ENCODE data around the gene ANKRD62. TPM values are rescaled to one million over a fixed set of nuclear protein-coding genes. Genes with fewer than 3 reads are reported as not detected.
"Not testable (repeated sequence)": the region's sequence is repeated elsewhere in the genome, so short reads cannot be mapped to it uniquely, and the experiment has no call there.

Gene ANKRD62
- total RNA-seq, 1 experiment from 2014 or later = not detected

DNA sequence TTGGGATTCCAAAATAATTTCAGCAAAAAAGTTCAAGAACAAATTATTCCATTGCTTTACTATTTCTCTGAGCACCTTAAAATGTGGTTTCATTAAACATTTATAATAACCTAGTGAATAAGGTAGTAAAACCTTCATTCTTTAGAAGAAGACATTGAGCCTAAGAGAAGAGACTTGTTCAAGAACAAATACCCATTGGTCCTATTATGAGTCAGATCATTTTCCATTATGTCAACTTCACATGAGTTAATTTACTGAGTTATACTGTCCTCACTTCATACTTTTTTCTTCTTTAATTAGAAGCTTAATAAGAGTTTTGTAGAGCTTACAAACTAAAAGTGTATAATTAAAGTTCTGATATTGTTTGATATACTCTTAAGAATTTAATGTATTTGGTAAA is 5.5 kb downstream of the ANKRD62 start:
- DNase-seq (ENCODE audit: low read depth) = no peak

DNA sequence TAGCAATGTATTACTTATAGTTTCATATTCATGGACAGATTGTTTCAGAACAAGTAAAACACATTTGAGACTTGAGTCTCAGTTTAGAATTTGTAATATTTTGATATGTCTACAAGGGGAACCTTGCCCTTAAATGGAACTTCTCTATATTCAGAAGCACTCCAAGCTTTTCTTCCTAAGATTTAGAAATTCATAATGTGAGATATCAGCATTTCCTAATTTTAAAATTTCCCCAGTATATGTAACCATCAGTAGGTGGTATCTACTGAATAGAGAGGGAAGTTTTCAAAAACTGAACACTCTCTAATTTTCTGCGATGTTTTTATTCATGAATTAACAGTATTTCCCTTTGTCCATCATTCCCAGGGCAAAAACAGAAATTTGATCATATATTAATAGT is 7.6 kb downstream of the ANKRD62 start:
- no peak for DNase-seq (ENCODE audit: low read depth)

DNA sequence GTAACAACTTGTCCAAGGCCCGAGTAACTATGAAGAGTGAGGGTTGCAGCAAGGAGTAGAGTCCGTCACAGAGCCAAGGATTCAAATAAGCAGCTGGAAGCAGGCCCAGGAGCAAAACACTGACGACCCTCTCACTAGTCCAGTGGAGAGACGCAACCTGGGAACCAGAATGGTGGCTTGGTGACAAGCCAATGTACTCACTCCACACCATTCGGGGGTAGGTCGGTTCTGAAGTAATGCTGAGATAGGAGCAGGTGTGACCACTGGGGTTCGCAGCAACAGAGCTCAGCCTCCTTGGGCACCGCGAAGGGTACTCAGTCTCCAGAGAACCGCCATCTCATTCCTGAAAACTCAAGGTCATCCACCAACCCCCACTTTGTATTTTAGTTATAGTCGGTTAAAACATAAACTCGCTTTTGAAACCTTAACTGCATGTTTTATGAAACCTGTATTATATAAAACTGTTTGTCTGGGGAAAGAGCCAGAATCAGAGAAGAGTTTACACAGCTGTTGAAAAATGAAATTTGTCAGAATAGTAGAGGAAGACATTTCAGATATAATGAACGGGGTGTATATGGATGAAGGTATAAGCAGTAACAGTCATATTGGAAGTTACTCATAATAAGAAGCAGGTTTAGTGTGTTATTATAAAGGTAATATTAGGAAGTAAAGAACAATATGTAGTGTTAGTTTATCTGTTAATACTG is 8.6 kb downstream of the ANKRD62 start:
- no peak for DNase-seq (ENCODE audit: low read depth)

DNA sequence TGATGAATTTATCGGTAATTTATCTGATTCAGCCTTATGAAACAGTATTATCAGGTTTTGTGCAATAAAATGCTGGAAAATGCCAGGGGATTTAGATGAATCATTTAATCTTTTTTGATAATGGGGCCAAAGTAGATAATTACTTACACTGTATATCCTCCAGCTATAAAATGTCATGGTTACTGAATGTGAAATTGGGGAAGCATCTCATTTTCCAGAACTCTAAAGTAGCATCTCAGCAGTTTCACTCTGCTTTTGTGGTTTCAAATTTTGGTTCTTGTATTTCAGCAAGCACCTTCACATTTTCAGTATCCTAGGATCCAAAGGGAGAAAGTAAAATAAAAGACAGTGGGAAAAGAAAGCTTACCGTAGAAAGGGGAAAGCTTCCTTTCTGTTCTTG is 12.8 kb downstream of the ANKRD62 start:
- DNase-seq (ENCODE audit: low read depth) = no peak

DNA sequence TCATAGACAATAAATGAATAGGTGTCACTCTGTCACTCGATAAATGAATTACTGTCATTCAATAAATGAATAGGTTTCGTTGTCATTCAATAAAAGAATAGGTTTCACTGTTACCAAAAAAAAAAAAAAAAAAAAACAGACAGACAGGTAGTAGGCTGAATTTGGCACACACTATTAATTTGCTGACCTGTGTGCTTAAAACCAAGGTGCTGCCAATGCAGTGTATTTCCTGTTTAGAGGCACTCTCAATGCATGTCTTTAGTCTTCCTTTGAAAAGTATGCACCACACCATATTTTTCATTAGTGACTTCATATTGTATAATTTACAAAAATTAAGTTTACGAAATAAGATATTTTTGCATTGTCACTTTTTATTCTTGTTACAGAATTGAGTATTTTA is 16.2 kb downstream of the ANKRD62 start:
- no peak for DNase-seq (ENCODE audit: low read depth)

DNA sequence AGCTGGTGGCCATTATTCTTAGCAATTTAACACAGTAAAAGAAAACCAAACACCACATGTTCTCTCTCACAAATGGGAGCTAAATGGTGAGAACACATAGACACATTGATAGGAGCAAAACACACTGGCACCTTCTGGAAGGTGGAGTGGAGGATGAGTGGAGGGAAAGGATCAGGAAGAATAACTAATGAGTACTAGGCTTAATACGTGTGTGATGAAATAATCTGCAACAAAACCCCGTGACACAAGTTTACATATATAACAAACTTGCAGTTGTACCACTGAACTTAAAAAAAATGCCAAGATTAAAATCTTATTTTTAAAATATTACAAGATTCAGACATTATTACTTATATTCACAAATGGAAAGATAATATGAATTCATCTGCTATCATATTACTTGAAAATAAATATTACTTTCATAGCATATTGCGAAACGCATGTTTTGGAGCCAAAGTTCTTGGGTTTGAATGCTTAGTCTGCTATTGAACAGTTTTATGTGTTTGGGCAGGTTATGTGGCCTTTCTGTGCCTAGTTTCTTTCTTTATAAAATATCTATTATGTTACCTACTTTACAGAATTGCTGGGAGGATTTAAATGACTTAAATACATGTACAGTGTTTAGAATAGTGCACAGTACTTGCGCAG is 20.5 kb downstream of the ANKRD62 start:
- no peak for DNase-seq (ENCODE audit: low read depth)

DNA sequence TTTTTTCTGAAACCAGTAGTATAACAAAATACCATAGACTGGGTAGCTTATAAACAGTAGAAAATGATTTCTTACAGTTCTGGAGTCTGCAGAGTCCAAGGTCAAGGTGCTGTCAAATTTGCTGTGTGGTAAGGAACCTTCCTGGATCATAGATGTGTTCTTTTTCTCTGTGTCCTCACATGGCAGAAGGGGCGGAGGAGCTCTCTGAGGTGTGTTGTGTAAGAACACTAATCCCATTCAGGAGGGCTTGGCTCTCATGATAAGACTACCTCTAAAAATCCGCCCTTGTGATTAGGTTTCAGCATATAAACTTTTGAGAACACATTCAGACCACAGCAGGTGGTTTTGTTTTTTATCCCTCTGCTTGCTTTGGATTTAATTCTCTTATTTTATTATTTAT is 25.7 kb downstream of the ANKRD62 start:
- no peak for DNase-seq (ENCODE audit: low read depth)

DNA sequence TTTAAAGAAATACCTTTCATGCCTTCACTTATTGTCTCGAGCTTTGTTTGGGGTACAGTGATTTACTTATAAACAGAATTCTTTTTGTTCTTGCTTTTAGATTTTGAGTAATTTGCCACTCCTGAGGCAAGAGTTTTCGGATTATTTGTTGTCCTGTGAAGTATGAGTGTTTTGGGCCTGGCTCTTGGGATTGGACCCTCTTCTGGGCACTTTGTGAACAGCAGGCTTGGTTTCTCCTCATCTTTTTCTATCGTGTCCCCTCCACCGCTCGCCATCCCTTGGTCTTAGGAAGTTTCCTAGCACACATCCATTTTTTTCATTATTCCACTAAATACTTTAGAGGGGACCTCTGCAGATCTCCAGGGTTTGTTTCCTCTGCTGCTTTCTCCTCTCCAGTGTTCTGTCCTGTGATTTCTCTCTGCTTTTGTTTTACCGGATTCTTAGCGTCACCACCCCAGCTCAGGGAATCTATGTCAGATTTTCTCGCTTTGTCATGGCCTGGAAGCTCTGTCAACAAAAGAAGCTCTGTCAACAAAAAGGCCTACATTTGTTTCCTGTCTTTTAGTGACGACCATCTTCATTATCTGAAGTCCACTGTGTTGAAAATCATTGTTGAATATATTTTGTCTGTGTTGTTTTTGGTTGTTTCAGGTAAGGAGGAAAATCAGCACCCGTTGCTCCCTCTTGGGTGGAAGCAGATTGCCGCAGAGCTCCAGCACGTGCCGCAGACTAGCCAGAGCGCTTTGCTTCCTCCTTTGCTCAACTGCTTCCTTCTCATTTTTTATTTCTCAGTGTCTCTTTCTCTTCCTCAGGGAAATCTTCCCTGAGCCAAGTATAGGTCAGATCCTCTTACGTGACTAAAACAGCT is 27.8 kb downstream of the ANKRD62 start:
- DNase-seq (ENCODE audit: low read depth) = peak; percentile 3

DNA sequence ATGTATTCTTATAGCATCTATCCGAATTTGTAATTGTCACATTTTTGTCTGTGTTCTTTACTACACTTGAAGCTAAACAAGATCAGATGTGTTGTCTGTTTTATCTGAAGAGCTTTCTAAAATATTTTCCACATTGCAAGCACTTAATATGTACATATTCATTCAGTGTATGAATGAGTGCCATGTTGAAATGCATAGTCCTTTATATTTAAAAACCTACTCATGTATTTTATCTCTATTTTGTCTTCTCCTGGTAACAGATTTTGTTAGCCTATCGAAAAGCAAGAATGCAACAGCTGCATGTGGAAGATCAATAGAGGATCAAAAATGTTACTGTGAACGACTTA is 28.4 kb downstream of the ANKRD62 start:
- DNase-seq (ENCODE audit: low read depth) = not testable (repeated sequence)

DNA sequence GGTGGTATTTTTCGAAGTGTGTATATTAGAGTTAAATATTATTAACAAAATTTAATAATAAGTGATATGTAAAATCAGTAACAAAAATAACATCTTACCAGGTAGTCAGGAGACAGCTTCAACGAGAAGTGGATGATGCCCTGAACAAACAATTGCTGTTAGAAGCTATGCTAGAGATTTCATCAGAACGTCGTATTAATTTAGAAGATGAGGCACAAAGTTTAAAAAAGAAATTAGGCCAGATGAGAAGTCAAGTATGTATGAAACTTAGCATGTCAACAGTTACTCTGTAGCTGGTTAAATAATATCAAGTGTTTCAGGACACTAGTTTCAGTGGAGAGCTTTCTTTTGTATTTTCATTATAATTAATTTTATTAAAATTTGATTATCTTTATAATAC is 34.0 kb downstream of the ANKRD62 start:
- DNase-seq (ENCODE audit: low read depth) = not testable (repeated sequence)

DNA sequence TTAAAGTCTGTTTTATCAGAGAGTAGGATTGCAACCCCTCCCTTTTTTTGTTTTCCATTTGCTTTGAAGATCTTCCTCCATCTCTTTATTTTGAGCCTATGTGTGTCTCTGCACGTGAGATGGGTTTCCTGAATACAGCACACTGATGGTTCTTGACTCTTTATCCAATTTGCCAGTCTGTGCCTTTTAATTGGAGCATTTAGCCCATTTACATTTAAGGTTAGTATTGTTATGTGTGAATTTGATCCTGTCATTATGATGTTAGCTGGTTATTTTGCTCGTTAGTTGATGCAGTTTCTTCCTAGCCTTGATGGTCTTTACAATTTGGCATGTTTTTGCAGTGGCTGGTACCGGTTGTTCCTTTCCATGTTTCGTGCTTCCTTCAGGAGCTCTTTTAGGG is 45.2 kb downstream of the ANKRD62 start:
- not testable (repeated sequence) for DNase-seq (ENCODE audit: low read depth)

DNA sequence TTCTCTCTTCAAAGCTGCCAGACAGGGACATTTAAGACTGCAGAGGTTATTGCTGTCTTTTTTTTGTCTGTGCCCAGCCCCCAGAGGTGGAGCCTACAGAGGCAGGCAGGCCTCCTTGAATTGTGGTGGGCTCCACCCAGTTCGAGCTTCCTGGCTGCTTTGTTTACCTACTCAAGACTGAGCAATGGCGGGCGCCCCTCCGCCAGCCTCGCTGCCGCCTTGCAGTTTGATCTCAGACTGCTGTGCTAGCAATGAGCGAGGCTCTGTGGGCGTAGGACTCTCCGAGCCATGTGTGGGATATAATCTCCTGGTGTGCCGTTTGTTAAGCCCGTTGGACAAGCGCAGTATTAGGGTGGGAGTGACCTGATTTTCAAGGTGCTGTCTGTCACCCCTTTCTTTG is 47.2 kb downstream of the ANKRD62 start:
- not testable (repeated sequence) for DNase-seq (ENCODE audit: low read depth)

DNA sequence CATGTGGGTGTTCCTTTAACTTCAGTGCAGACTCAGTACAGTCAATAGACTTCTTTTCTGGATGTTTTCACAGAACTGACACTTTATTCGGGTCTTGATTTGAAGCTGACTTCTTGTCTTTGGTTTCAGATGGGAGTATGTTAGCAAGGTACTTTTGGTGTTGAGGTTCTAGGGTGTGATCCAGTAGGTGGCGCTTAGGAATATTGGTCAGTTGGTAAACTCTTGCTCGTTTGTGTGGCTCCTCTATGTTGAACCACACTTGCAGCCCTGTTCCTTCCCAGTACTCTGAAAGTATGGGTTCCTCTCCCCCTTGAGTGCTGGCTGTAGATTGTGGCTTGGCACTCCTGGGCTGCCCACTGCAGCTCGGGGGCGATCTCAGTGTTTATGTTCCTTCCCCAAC is 48.1 kb downstream of the ANKRD62 start:
- not testable (repeated sequence) for DNase-seq (ENCODE audit: low read depth)

DNA sequence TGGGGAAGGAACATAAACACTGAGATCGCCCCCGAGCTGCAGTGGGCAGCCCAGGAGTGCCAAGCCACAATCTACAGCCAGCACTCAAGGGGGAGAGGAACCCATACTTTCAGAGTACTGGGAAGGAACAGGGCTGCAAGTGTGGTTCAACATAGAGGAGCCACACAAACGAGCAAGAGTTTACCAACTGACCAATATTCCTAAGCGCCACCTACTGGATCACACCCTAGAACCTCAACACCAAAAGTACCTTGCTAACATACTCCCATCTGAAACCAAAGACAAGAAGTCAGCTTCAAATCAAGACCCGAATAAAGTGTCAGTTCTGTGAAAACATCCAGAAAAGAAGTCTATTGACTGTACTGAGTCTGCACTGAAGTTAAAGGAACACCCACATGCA is 55.8 kb downstream of the ANKRD62 start:
- DNase-seq (ENCODE audit: low read depth) = not testable (repeated sequence)

DNA sequence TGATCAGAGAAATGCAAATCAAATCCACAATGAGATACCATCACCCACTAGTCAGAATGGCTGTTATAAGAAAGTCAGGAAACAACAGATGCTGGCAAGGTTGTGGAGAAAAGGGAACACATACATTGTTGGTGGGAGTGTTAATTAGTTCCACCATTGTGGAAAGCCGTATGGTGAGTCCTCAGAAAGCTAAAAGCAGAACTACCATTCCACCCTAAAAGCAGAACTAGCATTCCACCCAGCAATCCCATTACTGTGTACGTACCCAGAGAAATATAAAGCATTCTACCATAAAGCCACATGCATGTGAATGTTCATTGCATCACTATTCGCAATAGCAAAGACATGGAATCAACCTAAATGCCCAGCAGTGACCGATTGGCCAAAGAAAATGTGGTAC is 60.7 kb downstream of the ANKRD62 start:
- no peak for DNase-seq (ENCODE audit: low read depth)

DNA sequence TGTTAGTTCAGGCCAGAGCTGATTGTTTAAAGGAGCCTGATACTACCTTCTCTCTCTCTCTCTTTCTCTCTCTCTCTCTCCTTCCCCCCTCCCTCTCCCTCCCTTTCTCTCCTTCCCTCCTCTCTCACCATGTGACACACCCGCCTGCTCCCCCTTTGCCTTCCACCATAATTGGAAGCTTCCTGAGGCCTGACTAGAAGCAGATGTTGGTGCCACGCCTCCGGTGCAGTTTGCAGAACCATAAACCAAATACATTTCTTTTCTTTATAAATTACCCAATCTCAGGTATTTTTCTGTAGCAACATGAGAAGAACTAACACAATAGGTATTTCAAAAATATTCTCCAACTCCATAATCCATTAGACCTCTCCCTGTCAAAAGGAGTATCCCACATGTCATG is 62.4 kb downstream of the ANKRD62 start:
- DNase-seq (ENCODE audit: low read depth) = no peak

DNA sequence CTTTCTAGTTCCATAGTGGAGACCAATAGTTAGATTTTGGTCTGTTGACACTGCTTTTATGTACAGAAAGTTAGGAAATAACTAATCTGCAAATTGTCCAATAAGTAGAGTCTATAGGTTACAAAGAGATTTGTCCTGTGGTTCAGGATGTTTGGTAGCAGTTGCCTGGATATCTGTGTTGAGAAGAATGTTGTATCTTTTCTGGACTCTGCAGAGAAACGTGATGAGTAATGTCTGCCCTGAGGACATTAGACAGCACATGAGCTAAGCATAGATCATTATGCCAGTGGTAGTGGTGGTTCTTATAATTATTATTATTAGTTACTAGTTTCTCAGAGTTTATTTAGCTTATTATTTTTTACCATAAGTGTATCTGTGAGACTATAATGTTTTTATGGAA is 65.8 kb downstream of the ANKRD62 start:
- DNase-seq (ENCODE audit: low read depth) = peak; percentile 88

DNA sequence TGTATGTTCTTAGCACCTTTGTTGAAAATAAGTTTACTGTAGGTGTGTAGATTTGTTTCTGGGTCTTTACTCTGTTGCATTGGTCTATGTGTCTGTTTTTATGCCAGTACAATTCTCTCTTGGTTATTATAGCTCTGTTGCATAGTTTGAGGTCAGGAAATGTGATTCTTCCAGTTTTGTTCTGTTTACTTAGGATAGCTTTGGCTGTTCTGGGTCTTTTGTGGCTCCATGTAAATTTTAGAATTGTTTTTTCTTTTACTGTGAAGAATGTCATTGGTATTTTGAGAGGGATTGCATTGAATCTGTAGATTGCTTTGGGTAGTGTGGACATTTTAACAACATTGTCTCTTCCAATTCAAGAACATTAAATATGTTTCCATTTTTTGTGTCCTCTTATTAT is 69.1 kb downstream of the ANKRD62 start:
- no peak for DNase-seq (ENCODE audit: low read depth)

DNA sequence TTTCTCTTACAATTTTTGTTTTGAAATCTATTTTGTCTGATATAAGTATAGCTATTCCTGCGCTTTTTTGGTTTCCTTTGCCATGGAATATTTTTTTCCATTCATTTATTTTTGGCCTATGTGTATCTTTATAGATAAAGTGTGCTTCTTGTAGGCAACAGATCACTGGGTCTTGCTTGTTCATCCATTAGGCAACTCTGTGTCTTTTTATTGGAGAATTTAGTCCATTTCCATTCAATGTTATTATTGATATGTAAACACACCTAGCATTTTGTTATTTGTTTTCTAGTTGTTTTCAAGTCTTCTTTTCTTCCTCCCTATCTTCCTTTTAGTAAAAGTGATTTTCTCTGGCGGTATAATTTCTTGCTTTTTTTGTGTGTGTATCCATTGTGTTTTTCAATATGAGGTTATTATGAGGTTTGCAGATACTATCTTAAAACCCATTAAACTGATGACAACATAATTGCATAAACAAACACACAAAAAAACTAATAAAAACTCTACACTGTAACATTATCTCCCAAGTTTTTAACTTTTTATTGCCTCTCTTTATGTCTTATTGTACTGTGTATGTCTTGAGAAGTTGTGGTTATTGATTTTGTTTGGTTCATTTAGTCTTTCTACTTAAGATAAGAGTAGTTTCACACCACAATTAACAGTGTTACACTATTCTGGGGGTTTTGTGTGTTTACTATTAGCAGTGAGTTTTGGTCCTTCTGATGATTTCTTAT is 71.6 kb downstream of the ANKRD62 start:
- DNase-seq (ENCODE audit: low read depth) = no peak

Measured in M059J (cell line).